ENCODE measurements around the gene APBA2.
"Not testable (repeated sequence)": the region's sequence is repeated elsewhere in the genome, so short reads cannot be mapped to it uniquely, and the experiment has no call there.

APBA2 gene

GRCh38 chr15:28878209-28878608 is 7.6 kb upstream of the APBA2 start:
- no peak for DNase-seq (ENCODE audit: low read depth in 2 of 2, low spot score in 1 of 2)

DNA sequence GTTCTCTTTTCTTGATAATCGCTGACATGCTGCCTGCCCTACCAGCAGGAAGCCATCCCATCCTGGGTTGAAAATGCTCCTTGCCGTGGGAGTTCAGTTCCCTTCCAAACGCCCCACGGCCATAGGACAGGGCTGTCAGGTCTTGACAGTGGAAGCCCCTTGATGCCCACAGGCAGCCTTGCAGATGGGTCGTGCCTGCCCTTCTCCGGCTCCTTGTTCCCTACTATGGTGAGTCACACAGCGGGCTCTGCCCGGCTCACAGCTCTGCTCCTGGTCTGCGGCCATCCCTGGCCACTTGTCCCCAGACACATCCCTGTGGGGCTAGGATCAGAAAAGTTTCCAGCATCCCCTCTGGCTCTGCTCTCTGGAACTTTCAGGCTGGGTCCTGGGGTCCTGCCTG is 6.2 kb upstream of the APBA2 start:
- DNase-seq (ENCODE audit: low read depth in 2 of 2, low spot score in 1 of 2) = no peak

- no peak for DNase-seq (ENCODE audit: low read depth in 2 of 2, low spot score in 1 of 2)
Measured at GRCh38 chr15:28880680-28881079, 5.1 kb upstream of the APBA2 start.

- no peak for DNase-seq (ENCODE audit: low read depth in 2 of 2, low spot score in 1 of 2)
Measured at GRCh38 chr15:28881170-28881569, 4.6 kb upstream of the APBA2 start.

- no peak for DNase-seq (ENCODE audit: low read depth in 2 of 2, low spot score in 1 of 2)
Measured at GRCh38 chr15:28881600-28881999, 4.2 kb upstream of the APBA2 start.

DNA sequence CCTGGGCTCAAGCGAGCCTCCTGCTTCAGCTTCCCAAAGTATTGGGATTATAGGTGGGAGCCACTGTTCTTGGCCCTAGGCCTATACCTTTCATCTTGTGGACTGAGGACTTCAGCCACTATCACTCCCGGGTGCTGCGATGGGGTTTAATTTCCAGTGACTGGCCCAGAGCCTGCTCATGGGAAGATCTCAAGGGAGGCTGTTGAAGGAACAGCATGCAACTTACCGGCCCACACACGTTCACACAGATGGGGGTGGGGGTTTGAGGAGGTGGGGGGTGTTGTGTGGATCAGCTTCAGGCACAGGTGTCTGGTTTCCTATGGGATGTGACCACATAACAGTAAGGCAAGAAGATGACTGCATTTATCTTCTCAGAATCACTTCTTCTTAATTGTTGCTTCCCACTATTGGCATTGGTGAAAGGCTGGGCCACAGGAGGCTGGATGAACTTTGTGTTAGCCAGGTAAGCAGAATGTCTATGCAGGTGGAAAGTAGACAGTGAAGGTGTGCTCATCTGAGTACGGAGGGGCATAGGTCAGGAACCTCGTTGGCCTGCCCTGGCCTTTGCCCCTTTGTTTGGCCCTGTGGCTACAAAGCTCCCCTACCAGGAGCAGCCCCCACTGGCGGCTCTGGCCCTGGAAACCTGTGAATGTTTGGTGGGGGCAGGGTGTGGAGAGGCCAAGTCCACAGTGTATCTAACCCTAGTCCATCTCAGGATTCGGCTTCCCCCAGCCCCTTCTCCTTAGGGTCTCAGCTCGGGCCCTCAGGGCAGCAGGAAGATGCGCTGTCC is 1.4 kb upstream of the APBA2 start:
- no peak for DNase-seq (ENCODE audit: low read depth in 2 of 2, low spot score in 1 of 2)

DNA sequence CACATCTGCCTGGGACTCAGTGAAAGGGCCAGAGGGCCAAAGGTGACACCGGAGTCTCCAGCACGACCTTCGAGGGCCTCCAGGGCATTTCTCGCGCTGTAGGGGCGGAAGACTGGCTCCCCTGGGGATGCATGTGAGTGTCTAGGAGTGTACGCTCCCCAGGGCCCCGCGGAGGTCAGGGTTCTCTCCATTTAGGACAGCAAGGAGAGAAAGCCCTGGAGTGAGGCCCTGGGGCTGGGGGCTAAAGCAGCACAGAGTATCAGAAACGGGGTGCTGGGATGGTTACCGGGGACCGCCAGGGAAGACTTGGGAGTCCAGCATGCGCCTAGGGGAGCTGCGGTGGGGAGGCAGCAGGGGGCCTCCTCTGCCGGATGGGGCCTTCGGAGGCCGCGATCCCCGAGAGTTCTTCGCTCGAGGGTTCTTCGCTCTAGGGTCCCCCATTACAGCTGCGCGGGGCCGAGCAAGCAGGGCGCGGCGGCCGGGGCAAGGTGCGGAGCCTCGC is 595 bp upstream of the APBA2 start:
- no peak for DNase-seq (ENCODE audit: low read depth in 2 of 2, low spot score in 1 of 2)

GRCh38 chr15:28886431-28887338 is 911 bp downstream of the APBA2 start:
- DNase-seq (ENCODE audit: low read depth in 2 of 2, low spot score in 1 of 2) = no peak

DNA sequence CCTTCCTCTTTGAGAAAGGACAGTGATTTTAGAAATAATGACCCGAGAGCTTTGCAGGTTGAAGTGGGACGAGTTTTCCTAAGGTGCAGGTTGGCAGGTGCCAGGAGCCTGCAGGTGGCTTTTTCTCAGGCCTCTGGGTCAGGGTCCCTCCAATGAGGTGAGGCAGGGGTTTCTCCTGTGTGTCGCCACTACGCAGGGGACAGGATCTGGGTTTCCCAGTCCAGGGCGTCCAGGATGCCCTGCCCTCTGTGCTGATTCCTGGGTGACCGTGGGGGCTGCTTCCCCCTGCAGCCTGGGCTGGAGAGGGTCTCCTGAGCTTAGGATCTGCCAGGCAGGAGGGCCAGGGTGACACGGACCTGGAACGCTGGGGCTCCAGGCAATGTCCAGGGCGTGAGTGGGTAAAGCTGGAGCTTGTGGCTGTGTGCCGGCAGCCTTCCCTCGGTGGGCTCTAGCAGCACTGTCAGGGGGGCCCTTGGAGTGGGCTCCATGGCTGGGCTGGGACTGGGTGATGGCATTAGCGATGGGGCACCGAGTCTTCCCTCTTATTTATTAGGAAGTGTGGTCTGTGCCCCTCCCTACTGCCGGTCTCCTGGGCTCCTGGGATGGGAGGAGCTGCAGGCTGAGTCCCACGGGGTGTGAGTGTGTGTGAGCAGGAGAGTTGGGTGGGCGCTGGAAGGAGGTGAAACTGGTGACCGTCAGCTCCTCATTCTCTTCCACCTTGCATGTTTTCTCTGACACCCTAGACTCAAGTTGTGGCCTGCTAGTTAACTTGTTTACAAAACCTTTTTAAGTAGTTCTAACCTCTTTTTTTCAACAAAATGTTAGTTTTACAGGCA is 1.8 kb downstream of the APBA2 start:
- DNase-seq (ENCODE audit: low read depth in 2 of 2, low spot score in 1 of 2) = no peak

- DNase-seq (ENCODE audit: low read depth in 2 of 2, low spot score in 1 of 2) = no peak
Measured at GRCh38 chr15:28888302-28888894, 2.6 kb downstream of the APBA2 start.

DNA sequence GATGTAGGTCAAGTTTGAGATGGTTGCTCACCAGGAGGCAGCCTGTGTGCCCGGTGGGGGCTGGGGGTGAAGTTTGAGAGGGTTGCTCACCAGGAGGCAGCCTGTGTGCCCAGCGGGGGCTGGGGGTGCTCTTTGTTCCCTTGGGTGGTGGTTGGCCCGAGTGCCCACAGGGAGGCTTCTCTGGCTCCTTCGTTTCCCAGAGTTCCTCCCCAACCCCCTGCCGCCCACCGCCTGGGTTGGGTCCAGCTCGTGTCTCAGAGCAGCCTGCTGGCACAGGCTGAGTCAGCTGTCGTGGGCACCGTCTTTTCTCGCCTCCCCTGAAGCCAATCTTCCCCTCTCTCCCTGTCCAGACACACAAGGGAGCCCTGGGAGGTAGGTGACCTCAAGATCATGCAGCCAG is 3.1 kb downstream of the APBA2 start:
- DNase-seq (ENCODE audit: low read depth in 2 of 2, low spot score in 1 of 2) = no peak

GRCh38 chr15:28889346-28889745 is 3.6 kb downstream of the APBA2 start:
- DNase-seq (ENCODE audit: low read depth in 2 of 2, low spot score in 1 of 2) = no peak

DNA sequence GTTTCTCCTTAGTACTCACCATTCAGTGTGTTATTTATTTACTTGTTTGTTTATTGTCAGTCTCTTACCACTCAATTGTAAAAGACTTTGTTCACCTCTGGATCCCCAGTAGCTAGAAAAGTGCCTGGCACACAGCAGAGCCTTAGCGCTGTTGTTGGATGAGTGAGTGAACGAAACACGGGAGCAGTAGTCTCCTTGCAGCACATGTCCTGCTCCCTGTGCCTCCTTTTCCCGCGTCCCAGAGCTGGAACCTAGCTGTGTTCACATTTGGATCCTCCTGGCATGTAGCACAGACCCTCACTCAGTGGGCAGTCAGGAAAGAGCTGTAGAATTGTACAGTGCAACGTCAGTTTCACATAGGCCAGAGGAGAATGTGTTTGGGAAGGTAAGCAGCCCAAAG is 4.1 kb downstream of the APBA2 start:
- DNase-seq (ENCODE audit: low read depth in 2 of 2, low spot score in 1 of 2) = not testable (repeated sequence)

- not testable (repeated sequence) for DNase-seq (ENCODE audit: low read depth in 2 of 2, low spot score in 1 of 2)
Measured at GRCh38 chr15:28890291-28890690, 4.5 kb downstream of the APBA2 start.

- no peak for DNase-seq (ENCODE audit: low read depth in 2 of 2, low spot score in 1 of 2)
Measured at GRCh38 chr15:28890711-28891495, 5.1 kb downstream of the APBA2 start.

DNA sequence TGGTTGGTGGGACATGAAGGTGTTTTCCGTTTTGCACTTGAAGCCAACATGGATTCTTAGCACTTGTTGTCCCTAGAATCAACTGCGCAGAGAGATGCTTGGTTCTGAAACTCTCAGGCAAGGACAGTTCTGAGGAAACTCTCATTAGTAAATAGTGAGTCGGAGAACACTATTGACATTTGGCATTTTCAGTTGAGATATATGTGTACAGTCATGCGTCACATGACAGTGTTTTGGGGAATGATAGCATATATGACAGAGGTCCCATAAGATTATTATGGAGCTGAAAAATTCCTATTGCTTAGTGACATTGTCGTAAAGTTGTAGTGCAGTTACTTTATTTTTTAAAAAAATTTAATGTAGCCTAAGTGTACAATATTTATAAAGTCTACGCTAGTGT is 5.8 kb downstream of the APBA2 start:
- DNase-seq (ENCODE audit: low read depth in 2 of 2, low spot score in 1 of 2) = no peak

DNA sequence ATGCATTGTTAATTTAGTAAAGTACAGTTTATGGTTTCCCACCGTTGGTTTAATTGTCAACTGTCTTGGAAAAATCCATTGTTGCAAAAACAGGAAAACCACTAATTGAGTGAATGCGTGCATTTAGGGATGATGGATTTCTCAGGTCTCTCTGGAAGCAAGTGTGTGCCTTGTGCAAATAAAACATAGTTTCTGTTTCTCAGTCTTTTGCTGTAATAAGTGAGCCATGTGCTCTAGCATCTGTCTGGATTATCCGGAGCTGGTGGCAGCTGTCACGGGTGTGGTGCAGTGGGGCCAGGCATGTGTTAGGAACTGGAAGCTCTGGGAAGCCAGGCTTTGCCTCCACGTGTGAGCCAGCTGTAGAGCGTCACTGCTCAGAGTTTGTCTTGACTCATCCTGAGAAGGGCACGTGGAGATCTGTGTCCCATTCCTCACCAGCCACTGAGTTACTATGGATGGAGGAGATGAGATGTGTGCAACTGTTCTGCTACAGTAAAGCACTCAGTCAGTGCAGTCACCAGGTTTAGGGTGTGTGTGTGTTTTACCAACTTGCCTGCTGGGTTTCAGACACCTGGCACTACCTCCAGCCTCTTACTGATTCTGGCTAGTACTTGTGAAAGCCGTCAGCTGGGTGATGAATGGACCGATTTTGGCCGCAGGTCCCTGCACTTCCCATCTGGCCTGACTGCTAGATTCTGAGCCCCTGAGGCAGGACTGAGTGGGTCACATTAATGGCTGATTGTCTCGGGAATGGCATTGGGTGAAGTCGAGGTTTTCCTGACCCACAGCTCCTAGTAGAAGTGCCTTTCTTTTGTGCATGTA is 7.2 kb downstream of the APBA2 start:
- no peak for DNase-seq (ENCODE audit: low read depth in 2 of 2, low spot score in 1 of 2)

DNA sequence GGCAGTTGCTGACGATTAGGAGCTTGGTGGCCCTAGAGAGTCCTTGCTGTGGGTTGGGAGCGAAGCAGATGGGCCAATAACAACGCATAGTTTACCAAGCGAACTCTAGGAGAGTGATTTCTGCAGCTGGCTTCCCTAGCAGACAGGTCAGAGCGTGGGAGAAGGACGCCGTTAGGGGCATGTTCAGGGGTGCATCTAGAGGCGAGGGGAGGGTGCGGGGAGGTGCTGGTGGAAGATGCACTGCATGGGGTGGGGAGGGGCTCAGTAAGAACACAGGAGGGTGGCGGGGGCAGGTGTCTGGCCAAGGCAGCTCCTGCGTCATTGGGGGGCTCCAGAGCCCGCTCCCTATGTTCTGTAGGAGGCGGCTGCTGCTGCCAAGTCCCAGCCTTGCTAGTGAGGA is 8.9 kb downstream of the APBA2 start:
- no peak for DNase-seq (ENCODE audit: low read depth in 2 of 2, low spot score in 1 of 2)

DNA sequence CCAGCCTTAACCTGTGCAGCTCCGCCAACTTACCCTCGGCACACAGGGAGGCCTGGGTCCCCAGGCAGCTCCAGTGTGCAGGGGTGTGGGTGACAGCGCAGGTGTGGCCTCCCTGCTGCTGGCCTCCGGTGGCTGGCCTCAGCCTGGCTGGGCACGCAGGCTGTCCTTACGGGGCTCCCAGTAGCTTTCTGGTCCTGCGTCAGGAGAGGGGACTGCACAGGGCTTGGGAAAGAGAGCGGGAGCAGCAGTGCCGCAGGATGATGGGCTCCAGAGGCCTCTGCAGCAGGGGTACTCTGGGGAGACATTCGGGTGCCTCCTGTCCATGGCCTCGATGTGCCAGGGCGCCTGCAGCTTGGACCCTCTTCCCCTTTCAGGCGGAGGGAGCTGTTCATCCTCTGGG is 9.4 kb downstream of the APBA2 start:
- DNase-seq (ENCODE audit: low read depth in 2 of 2, low spot score in 1 of 2) = no peak
